HG03095 (cell line): ENCODE measurements around the gene PACRG.

Experiments
- ATAC-seq: cut with Tn5 transposase; IDR thresholded peaks from one replicate; pipeline ENCODE4 v1.9.1; 2021; ENCODE audit warnings: moderate library complexity; ENCODE audit not compliant: unreplicated experiment

PACRG gene

GRCh38 chr6:163165155-163165910 lies 437.6 kb downstream of the PACRG start:
- no peak for ATAC-seq

GRCh38 chr6:163165922-163166321 lies 438.1 kb downstream of the PACRG start:
- ATAC-seq, result no peak

GRCh38 chr6:163166507-163166906 lies 438.7 kb downstream of the PACRG start:
- no peak for ATAC-seq

DNA sequence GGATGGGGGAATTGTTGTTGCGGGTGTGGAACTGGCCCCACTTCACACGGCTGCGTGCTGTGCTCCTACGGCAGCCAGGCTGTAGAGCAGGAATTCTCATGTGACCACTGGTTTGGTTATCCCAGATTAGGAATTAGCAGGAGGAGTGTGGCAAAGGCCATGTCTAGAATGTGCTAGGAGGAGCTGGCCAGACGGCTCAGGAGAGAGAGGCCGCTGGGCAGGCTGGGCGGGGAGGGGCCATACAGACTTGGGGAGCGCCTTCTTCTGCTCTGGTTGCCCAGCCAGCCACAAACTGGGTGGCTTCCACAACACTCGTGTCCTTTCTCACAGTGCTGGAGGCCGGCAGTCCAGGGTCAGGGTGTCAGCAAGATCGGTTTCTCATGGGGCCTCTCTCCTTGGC lies 441.7 kb downstream of the PACRG start:
- ATAC-seq, result no peak

- ATAC-seq, result peak; percentile 81
Measured at GRCh38 chr6:163170294-163170883, 442.6 kb downstream of the PACRG start.

DNA sequence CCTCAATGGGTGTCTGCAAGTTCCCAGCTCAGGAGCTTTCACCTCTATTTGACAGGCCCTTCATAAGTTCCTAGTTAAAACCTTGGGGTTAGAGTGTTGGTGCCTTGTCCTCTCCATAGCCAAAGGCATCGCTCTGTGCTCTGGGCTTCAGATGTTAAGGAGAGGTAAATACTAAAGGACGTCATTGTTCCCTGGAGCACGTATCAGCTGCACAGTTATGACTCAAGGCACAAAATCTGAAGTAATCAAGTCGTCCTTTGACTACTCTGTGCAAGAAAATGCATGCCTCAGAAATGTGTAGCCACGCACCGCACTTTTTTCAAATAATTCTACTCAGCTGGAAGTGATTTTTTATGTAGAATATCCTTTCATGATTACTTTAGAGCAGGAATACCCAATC lies 446.0 kb downstream of the PACRG start:
- ATAC-seq, result no peak

DNA sequence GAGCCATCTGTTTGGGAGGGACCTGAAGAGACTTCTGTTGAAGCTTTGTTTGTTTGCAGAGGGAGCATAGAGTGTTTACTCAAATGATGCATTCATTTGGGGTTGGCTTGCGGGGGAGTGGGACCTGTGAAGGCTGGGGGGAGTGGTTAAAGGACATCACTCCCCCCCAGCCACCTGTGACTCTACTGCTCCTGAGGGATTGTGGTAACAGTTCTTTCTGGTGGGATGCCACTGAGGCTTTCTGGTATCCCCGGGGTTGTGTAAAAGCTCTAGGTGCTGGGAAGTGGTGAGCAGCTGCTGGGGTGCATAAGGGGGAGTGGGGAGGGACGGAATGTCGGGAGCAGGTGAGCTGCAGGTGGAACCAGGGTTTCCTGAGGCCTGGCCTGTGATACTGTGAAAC lies 447.5 kb downstream of the PACRG start:
- no peak for ATAC-seq

DNA sequence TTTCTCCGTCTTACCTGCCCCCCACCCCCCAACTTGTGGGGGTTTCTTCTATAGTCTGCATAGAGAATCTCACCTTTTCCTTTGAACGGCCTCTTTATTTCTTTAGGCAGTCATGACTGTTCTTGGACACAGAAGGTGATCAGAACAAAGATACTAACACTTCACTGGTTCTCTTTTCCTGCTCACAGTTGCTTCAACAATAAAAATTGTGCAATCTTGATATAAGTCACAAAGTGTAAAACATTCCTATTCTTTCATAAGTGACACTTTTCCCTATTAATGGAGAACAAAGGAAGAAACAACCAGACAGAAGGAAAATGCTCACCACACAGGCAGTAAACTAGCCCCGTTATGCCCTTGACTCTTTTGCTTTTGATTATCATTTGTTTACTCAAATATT lies 448.3 kb downstream of the PACRG start:
- no peak for ATAC-seq

DNA sequence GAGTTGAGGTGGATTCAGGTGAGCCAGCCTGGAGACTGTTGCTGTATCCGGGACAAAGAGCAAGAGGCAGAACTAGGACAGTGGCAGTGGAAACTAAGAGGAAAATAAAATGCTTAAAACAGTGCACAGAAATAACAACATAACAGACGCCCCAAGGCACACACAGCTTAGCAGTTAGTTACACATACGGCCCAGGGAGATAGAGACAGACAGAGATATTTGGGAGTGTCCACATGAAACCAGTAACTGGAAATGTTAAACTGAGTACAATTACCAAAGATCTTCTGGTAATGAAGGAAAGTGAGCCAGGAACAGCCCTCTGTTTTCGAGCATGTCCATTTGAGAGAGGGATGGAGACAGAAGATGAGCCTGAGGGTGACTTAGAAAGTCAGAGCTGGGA lies 449.2 kb downstream of the PACRG start:
- ATAC-seq, result no peak

GRCh38 chr6:163177892-163178420 lies 450.2 kb downstream of the PACRG start:
- no peak for ATAC-seq

DNA sequence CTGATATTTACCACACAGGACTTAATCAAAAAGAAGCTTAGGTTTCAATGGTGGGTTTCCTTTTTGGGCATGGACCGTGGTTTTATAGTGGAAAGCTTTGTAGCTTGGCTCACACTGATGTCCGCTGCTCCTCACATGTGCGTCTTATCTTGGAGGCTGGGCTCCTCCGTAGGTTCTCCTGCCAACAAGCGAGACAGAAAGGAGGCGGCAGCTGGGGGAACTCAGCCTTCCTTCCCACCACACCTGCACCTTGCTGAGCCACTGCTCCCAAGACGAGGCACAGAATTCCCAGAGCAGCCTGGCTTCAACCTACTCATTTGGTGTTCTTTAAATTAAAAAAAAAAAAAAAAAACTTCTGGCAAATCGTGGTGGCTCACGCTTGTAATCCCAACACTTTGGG lies 451.3 kb downstream of the PACRG start:
- no peak for ATAC-seq

- no peak for ATAC-seq
Measured at GRCh38 chr6:163179721-163180120, 451.9 kb downstream of the PACRG start.

GRCh38 chr6:163180874-163181541 lies 453.2 kb downstream of the PACRG start:
- no peak for ATAC-seq

- no peak for ATAC-seq
Measured at GRCh38 chr6:163181666-163182180, 453.9 kb downstream of the PACRG start.

GRCh38 chr6:163182696-163183095 lies 454.9 kb downstream of the PACRG start:
- no peak for ATAC-seq

GRCh38 chr6:163183806-163184205 lies 456.0 kb downstream of the PACRG start:
- ATAC-seq, result no peak

DNA sequence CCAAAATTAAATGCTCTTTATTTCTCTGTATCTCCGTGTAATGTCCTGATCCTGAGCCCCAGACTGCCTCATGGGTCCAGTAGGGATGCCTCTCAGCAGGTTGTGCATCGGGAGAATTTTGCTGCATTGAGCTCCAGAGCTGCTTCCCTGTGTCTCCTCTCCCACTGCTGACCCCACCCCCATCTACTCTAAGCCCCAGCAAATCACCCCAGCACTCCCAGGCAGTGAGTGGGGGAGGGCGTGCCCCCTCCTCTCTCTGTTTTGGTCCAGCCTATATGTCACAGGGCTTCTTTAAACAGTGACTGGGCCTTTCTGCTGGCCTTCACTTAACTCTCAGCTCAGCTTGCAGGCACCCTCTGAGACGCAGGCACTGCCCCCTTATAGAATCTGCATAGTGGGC lies 458.0 kb downstream of the PACRG start:
- ATAC-seq, result no peak

GRCh38 chr6:163186527-163186926 lies 458.8 kb downstream of the PACRG start:
- no peak for ATAC-seq

DNA sequence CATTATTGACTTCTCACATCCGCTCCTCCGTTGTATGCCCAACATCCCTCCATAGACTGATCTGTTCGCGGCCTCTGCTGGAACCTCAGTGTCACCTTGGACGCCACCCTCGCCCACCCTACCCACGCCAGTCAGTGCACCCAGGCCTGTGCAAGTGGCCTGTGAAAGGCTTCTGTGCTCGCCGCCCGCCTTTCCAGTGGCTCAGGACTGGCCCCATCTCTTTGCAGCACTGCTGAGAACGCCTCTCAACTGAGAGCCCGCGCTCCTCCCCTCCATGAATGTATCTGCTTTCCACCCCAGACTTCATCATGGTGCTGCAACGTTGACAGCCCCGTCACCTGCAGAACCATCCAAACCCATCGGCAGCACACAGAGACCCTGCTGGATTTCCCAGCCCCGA lies 459.4 kb downstream of the PACRG start:
- ATAC-seq, result no peak

GRCh38 chr6:163187606-163188005 lies 459.8 kb downstream of the PACRG start:
- no peak for ATAC-seq

- ATAC-seq, result no peak
Measured at GRCh38 chr6:163188746-163189145, 461.0 kb downstream of the PACRG start.

- ATAC-seq, result no peak
Measured at GRCh38 chr6:163189609-163190008, 461.8 kb downstream of the PACRG start.
